ENCODE data around the gene TSPAN33.
"Not testable (repeated sequence)": the region's sequence is repeated elsewhere in the genome, so short reads cannot be mapped to it uniquely, and the experiment has no call there.

TSPAN33 gene

DNA sequence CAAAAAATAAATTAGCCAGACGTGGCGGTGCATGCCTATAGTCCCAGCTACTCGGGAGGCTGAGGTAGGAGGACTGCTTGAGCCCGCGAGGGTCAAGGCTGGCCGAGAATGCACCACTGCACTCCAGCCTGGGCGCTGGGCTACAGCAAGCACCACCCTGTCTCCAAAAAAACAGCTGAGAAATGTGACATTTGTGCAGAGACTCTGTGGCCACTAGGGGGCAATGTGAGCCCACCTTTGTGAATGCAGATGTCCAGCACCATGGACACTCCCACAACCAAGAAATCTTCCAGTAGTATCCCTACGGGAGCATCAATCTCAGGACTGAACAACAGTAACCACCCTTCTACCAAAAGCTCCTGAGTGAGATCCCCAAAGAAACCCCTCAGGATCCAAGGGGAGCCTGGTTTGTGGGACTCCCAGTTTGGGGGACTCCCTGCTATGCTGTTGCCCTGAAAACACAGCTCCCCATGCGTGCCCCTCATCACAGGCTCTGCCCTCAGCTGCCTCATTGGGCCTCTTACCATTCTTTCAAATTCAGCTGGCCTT is 74.1 kb downstream of the TSPAN33 start:
- Mint-ChIP-seq H3K27me3 (peaks cover 2% of the 10 kb centered on the region), H3K4me1 (ENCODE audit: low read depth) (peaks cover 13% of the 10 kb centered on the region), H3K4me3 (no peak overlapping the region), H3K27ac (no peak overlapping the region), H3K9me3 (ENCODE audit: low read depth) (no peaks in the 10 kb centered on the region), H3K36me3 (no peaks in the 10 kb centered on the region)

DNA sequence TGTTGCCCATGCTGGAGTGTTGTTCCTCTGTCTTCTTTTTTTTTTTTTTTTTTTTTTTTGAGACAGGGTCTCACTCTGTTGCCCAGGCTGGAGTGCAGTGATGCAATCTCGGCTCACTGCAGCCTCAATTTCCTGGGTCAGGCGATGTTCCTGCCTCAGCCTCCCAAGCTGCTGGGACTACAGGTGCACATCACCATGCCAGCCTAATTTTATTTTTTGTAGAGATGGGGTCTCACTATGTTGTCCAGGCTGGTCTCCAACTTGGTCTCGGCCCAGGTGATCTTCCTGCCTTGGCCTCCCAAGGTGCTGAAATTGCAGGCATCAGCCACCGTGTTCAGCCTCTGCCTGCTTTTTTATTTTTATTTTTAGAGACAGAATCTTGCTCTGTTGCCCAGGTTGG is 74.7 kb downstream of the TSPAN33 start:
- H3K36me3 Mint-ChIP-seq; H3K27ac Mint-ChIP-seq; H3K9me3 Mint-ChIP-seq (ENCODE audit: low read depth); H3K27me3 Mint-ChIP-seq; H3K4me3 Mint-ChIP-seq: not testable (repeated sequence)
- H3K4me1 Mint-ChIP-seq (ENCODE audit: low read depth) = peaks cover 14% of the 10 kb centered on the region

Data from activated naive CD8-positive, alpha-beta T cell (primary cell).